Measurements from ENCODE around the gene COQ5. TPM values are rescaled to one million over a fixed set of nuclear protein-coding genes. Genes with fewer than 3 reads are reported as not detected.

Gene COQ5, protein sequence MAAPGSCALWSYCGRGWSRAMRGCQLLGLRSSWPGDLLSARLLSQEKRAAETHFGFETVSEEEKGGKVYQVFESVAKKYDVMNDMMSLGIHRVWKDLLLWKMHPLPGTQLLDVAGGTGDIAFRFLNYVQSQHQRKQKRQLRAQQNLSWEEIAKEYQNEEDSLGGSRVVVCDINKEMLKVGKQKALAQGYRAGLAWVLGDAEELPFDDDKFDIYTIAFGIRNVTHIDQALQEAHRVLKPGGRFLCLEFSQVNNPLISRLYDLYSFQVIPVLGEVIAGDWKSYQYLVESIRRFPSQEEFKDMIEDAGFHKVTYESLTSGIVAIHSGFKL
- 29.3 and 29.9 TPM in 2 replicates for total RNA-seq

DNA sequence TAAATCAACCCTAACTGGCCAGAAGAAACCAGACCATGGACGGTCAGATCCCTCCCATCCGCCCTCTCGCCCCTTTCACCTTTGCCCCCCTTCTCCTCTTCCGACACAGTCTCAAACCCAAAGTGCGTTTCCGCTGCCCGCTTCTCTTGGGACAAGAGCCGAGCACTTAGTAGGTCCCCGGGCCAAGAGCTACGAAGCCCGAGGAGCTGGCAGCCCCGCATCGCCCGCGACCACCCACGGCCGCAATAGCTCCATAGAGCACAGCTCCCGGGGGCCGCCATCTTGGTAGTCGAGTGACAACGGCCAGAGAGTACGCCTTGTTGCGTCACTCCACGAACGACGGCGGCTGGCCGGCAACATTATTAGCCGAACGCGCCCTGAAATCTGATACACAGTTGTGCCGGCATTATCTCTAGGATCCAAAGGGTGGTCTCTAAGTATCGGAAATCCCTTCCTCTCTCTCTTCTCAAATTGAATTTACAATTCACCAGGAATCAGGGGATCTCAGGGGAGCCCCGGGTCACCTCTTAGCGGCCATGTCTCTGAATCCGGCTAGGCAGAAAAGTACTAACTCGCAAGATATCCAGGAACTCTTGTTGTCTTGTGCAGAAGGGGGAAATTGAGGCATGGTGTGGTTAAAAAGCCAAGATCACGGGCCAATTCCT is at the start of gene COQ5:
Gene COQ5 (minus strand): TSS at position 298 of the 665 bp plus-strand sequence. CDS start 17 bp downstream, at position 281.
- Mint-ChIP-seq H3K4me1 (ENCODE audit: low read depth) (peaks cover 15% of the 10 kb centered on the region), H3K27ac (peak within 1 kb of the TSS; percentile 99)

DNA sequence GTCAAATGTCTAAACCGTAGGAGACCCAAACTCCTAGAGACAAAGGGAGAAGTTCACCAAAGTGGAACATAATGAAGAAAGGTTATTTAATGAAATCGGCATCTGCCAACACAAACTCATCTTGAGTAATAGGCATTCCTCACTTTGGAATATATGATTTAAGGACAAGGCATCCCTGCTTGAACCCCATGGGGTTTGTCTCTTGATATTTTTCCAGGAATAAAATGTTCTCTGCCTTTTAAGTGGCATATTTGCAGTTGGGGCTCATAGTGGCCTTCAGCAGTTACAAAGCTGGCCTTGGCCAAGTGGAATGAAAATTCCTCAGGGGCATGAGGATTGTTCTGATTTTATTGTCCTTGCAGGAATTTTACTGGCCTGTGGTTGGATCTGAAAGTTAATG is 45.1 kb upstream of the COQ5 start:
- Mint-ChIP-seq H3K27me3 (ENCODE audit: low read depth) (no peaks in the 10 kb centered on the region), H3K27ac (peak overlapping the region; percentile 71), H3K9me3 (no peaks in the 10 kb centered on the region), H3K4me1 (ENCODE audit: low read depth) (peaks cover 1% of the 10 kb centered on the region), H3K4me3 (ENCODE audit: low read depth) (no peak overlapping the region), H3K36me3 (ENCODE audit: low read depth) (peaks cover 85% of the 10 kb centered on the region)
- no peak for DNase-seq (ENCODE audit: low spot score)
- intact Hi-C loops (cut with micrococcal nuclease): no loop called here

More for the DNA sequence above, at the start of gene COQ5:
- Mint-ChIP-seq H3K4me3 (ENCODE audit: low read depth) (peak within 1 kb of the TSS; percentile 99), H3K36me3 (ENCODE audit: low read depth) (peaks cover 7% of the 10 kb centered on the region), H3K27me3 (ENCODE audit: low read depth) (no peaks in the 10 kb centered on the region), H3K9me3 (no peaks in the 10 kb centered on the region)
- peak; percentile 76 for DNase-seq (ENCODE audit: low spot score)
- intact Hi-C loops (cut with micrococcal nuclease): loop anchor here (1.0 to 2.0 kb wide), 3 partner anchors 52 to 83 kb away; partner anchors contain the start of genes GATC, POP5, SRSF9 and TRIAP1

DNA sequence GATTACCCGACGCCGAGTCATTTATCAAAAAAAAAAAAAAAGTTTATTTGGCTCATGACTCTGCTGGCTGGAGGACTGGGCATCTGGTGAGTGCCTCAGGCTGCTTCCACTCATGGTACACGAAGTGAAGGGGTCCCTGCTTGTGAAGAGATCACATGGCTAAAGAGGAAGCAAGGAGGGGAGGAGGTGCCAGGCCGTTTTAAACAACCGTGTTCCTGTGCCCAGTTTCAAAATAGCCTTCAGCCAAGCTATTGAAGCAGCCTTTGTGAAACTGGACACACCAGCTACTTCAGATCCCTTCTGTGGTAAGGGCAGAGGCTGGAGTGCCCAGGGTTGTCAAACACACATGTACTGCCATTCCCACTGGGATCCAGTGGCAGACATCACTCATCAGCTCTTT is 44.6 kb upstream of the COQ5 start:
- DNase-seq (ENCODE audit: low spot score): no peak
- intact Hi-C loops (cut with micrococcal nuclease): no loop called here
- no peak overlapping the region for H3K4me3 Mint-ChIP-seq (ENCODE audit: low read depth)
- H3K27me3 Mint-ChIP-seq (ENCODE audit: low read depth): no peaks in the 10 kb centered on the region
- H3K27ac Mint-ChIP-seq: no peak overlapping the region
- no peaks in the 10 kb centered on the region for H3K4me1 Mint-ChIP-seq (ENCODE audit: low read depth)
- no peaks in the 10 kb centered on the region for H3K9me3 Mint-ChIP-seq
- peaks cover 85% of the 10 kb centered on the region for H3K36me3 Mint-ChIP-seq (ENCODE audit: low read depth)

DNA sequence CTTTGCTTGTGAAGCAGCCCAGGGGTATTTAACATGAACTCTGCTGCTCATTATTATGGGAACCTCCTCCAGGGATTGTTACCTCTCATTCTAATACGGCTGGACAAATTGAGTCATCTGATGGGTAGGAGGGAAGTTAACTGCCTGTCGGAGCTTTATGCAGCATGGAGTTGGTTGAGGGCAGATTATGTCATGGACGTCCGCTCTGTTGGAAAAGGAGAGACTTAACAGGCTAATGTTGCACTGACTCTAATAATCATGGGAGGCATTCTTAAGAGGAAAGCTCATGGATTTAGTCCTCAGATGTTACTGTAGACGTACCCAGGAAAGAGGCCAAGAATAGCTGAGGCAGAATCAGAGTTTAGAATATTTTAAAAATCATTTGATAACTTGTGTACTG is 42.3 kb upstream of the COQ5 start:
- H3K27me3 Mint-ChIP-seq (ENCODE audit: low read depth): no peaks in the 10 kb centered on the region
- peaks cover 84% of the 10 kb centered on the region for H3K36me3 Mint-ChIP-seq (ENCODE audit: low read depth)
- no peak overlapping the region for H3K27ac Mint-ChIP-seq
- no peak overlapping the region for H3K4me3 Mint-ChIP-seq (ENCODE audit: low read depth)
- no peaks in the 10 kb centered on the region for H3K9me3 Mint-ChIP-seq
- intact Hi-C loops (cut with micrococcal nuclease): no loop called here
- H3K4me1 Mint-ChIP-seq (ENCODE audit: low read depth): no peaks in the 10 kb centered on the region
- no peak for DNase-seq (ENCODE audit: low spot score)

DNA sequence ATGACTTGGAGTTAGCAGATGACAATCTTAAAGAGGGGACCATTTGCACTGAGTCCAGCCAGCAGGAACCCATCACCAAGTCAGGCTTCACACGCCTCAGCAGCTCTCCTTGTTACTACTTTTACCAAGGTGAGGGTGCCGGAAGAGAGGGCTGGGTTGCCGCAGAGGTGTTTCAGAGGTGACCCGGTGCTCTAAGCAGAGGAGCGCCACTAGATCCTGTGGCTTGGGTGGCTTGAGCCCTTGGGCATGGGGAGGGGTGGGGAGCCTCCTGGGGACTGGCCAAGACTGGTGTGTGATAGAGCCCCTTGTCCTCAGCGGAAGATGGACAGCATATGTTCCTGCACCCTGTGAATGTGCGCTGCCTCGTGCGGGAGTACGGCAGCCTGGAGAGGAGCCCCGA is 34.5 kb upstream of the COQ5 start:
- no peaks in the 10 kb centered on the region for H3K27me3 Mint-ChIP-seq (ENCODE audit: low read depth)
- H3K27ac Mint-ChIP-seq: no peak overlapping the region
- no peak overlapping the region for H3K4me3 Mint-ChIP-seq (ENCODE audit: low read depth)
- no peak for DNase-seq (ENCODE audit: low spot score)
- peaks cover 75% of the 10 kb centered on the region for H3K36me3 Mint-ChIP-seq (ENCODE audit: low read depth)
- no peaks in the 10 kb centered on the region for H3K9me3 Mint-ChIP-seq
- intact Hi-C loops (cut with micrococcal nuclease): no loop called here
- no peaks in the 10 kb centered on the region for H3K4me1 Mint-ChIP-seq (ENCODE audit: low read depth)

DNA sequence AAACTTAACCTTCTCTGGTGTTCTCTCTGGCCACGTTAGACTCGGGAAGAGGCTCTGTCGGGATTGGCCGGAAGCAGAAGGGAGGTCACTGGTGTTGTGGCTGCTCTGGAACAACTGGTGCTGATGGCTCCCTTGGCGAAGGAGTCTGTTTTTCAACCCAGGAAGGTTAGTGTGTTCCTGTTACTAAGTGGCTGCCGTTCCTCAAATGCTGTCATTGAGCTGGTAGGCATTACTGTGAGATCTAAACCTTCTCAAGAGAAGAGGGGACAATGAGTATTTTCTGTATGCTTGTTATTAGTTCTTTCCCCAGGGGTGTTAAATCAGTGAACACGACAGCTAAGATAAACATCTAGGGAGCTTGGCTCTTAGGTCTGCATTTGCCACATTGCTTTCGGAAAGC is 33.9 kb upstream of the COQ5 start:
- Mint-ChIP-seq H3K36me3 (ENCODE audit: low read depth) (peaks cover 75% of the 10 kb centered on the region), H3K4me3 (ENCODE audit: low read depth) (no peak overlapping the region), H3K27ac (no peak overlapping the region)

DNA sequence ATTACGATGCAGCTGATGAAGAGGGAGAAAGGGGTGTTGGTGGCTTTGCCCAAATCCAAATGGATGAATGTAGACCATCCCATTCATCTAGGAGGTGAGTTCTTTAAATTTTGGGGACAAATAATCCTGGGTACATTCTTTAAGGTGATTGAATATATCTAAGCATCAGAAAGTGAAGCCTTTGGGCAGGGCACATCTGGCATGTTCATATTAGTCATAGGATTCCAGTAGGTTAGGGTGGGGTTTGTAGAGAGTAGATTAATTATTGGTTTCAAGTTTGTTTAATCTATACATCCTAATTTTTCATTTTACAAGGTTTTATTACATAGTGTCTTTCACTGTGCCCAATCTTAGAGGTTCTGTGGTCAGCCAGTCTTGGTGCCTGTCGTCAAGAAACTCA is 28.6 kb upstream of the COQ5 start:
- intact Hi-C loops (cut with micrococcal nuclease): no loop called here
- H3K27ac Mint-ChIP-seq: no peak overlapping the region
- peaks cover 56% of the 10 kb centered on the region for H3K36me3 Mint-ChIP-seq (ENCODE audit: low read depth)

More for the DNA sequence above, 33.9 kb upstream of the COQ5 start:
- intact Hi-C loops (cut with micrococcal nuclease): no loop called here
- H3K9me3 Mint-ChIP-seq: no peaks in the 10 kb centered on the region
- H3K4me1 Mint-ChIP-seq (ENCODE audit: low read depth): no peaks in the 10 kb centered on the region
- H3K27me3 Mint-ChIP-seq (ENCODE audit: low read depth): no peaks in the 10 kb centered on the region
- DNase-seq (ENCODE audit: low spot score): no peak

DNA sequence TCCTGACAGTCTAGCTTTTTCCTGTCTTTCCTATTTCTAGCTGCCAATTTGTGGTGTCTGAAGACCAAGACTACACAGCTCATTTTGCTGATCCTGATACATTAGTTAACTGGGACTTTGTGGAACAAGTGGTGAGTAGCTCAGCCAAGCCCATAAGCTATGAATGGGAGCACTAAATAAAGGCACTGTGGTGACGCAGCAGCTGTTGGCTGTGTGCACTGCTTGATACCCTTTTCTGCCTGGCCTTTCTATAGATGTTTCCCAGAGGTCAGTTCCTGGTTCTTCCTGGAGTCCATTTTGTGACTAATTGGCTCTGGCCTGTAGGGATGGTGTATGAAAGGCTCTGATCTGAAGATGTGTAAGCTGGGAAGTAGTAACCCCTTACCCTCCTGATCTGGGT is 25.7 kb upstream of the COQ5 start:
- H3K4me1 Mint-ChIP-seq (ENCODE audit: low read depth): peaks cover 1% of the 10 kb centered on the region
- no peaks in the 10 kb centered on the region for H3K9me3 Mint-ChIP-seq
- H3K27me3 Mint-ChIP-seq (ENCODE audit: low read depth): no peaks in the 10 kb centered on the region
- no peak for DNase-seq (ENCODE audit: low spot score)
- H3K27ac Mint-ChIP-seq: no peak overlapping the region
- intact Hi-C loops (cut with micrococcal nuclease): no loop called here
- H3K4me3 Mint-ChIP-seq (ENCODE audit: low read depth): no peak overlapping the region
- peaks cover 42% of the 10 kb centered on the region for H3K36me3 Mint-ChIP-seq (ENCODE audit: low read depth)

More for the DNA sequence above, 28.6 kb upstream of the COQ5 start:
- no peak for DNase-seq (ENCODE audit: low spot score)
- Mint-ChIP-seq H3K27me3 (ENCODE audit: low read depth) (no peaks in the 10 kb centered on the region), H3K4me3 (ENCODE audit: low read depth) (no peak overlapping the region), H3K4me1 (ENCODE audit: low read depth) (no peaks in the 10 kb centered on the region), H3K9me3 (no peaks in the 10 kb centered on the region)

DNA sequence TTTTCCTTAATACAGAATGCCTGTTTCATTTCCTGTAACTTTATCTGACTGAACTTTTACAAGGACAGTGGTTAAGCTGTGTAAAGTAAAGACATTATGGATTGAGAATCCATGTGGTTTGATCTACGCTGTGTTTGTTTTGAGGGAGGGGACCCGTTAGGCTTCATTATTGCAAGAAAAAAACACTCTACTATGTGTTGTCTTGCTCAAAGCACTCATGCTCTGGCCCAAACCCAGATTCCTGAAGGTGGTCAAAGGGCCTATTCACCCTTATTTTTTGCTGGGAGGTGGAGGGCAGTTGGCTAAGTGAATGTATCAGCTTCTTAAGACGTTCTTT is 17.1 kb upstream of the COQ5 start:
- Mint-ChIP-seq H3K9me3 (no peaks in the 10 kb centered on the region), H3K4me1 (ENCODE audit: low read depth) (peaks cover 6% of the 10 kb centered on the region), H3K27me3 (ENCODE audit: low read depth) (no peaks in the 10 kb centered on the region), H3K36me3 (ENCODE audit: low read depth) (peaks cover 26% of the 10 kb centered on the region), H3K4me3 (ENCODE audit: low read depth) (no peak overlapping the region), H3K27ac (no peak overlapping the region)
- intact Hi-C loops (cut with micrococcal nuclease): no loop called here
- DNase-seq (ENCODE audit: low spot score): no peak

DNA sequence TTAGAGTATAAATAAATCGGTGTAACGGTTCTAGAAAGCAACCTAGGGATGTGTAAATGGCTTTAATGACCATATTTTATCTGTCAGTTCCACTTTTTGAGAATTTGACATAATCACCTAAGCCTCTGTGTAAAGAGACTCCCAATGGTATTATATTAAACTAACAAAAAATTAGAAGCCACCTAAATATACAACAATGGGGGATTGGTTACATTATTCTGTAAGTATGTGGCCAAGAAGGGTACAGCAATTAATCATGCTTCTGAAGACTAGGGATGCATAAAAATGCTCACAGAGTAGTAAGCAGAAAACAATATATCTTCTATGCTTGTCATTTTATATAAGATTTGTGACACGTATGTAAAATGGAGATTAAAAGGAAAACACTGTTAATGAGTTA is 15.7 kb upstream of the COQ5 start:
- Mint-ChIP-seq H3K27ac (no peak overlapping the region), H3K4me1 (ENCODE audit: low read depth) (peaks cover 13% of the 10 kb centered on the region), H3K36me3 (ENCODE audit: low read depth) (peaks cover 36% of the 10 kb centered on the region), H3K9me3 (no peaks in the 10 kb centered on the region), H3K27me3 (ENCODE audit: low read depth) (no peaks in the 10 kb centered on the region), H3K4me3 (ENCODE audit: low read depth) (no peak overlapping the region)
- intact Hi-C loops (cut with micrococcal nuclease): no loop called here
- DNase-seq (ENCODE audit: low spot score): no peak

DNA sequence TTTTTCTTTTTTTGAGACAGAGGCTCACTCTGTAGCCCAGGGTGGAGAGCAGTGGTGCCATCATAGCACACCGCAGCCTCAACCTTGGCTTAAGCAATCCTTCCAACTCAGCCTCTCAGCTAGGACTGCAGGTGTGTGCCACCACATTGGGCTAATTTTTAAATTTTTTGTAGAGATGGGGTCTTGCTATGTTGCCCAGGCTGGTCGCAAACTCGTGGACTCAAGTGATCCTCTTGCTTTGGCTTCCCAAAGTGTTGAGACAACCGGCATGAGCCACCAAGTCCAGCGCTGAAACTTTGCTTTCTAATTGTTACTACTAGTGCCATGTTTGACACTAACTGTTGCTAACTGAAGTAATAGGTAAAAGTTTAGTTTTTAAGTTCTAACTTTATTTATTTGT is 13.2 kb upstream of the COQ5 start:
- Mint-ChIP-seq H3K9me3 (no peaks in the 10 kb centered on the region), H3K27ac (no peak overlapping the region), H3K4me3 (ENCODE audit: low read depth) (no peak overlapping the region), H3K27me3 (ENCODE audit: low read depth) (no peaks in the 10 kb centered on the region), H3K4me1 (ENCODE audit: low read depth) (peaks cover 37% of the 10 kb centered on the region), H3K36me3 (ENCODE audit: low read depth) (peaks cover 60% of the 10 kb centered on the region)
- intact Hi-C loops (cut with micrococcal nuclease): no loop called here
- DNase-seq (ENCODE audit: low spot score): no peak

DNA sequence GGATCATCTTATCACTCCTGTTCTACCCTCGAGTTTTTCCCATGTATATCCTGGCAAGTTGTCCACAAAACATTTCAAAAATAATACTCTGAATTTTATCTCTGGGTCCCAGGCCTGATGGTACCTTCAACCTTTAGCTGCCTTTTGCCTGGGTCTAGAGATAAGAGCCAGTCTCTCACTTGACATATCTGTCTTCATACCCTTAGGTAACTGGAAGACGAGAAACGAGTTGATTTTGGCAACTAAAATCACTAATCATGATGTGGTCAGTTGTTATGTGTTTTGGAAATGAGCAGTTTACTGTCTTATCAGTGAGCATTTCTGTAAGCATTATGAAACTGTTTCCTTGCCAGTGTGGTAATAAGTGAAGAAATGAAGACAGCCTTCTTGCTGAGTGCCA is 11.5 kb upstream of the COQ5 start:
- Mint-ChIP-seq H3K36me3 (ENCODE audit: low read depth) (peaks cover 67% of the 10 kb centered on the region), H3K4me1 (ENCODE audit: low read depth) (peaks cover 47% of the 10 kb centered on the region), H3K27me3 (ENCODE audit: low read depth) (no peaks in the 10 kb centered on the region), H3K9me3 (no peaks in the 10 kb centered on the region), H3K27ac (peak overlapping the region; percentile 68), H3K4me3 (ENCODE audit: low read depth) (no peak overlapping the region)
- intact Hi-C loops (cut with micrococcal nuclease): no loop called here
- DNase-seq (ENCODE audit: low spot score): no peak

DNA sequence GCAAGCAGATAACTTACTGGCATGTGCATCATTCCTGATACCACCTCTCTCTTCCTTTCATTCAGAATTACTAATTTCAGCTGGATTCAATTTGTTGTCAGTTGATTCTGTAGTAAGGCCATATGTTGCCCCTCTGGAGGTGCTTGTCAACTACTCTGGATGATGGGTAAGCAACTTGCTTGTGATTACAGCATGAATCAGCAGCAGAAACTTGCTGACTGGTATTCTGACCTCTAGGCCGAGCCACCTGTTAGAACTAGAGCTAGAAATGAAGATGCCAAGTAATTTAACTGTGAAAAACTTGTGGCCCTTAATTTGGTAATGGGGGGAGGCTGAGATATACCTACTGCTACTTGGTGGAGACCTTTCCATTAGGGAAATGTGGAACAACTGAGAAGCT is 10.3 kb upstream of the COQ5 start:
- H3K27me3 Mint-ChIP-seq (ENCODE audit: low read depth): no peaks in the 10 kb centered on the region
- no peak overlapping the region for H3K4me3 Mint-ChIP-seq (ENCODE audit: low read depth)
- H3K27ac Mint-ChIP-seq: peak overlapping the region; percentile 28
- H3K36me3 Mint-ChIP-seq (ENCODE audit: low read depth): peaks cover 69% of the 10 kb centered on the region
- H3K4me1 Mint-ChIP-seq (ENCODE audit: low read depth): peaks cover 47% of the 10 kb centered on the region
- intact Hi-C loops (cut with micrococcal nuclease): no loop called here
- no peaks in the 10 kb centered on the region for H3K9me3 Mint-ChIP-seq
- no peak for DNase-seq (ENCODE audit: low spot score)
